ENCODE measurements around the gene GNG7.
"Not testable (repeated sequence)": the region's sequence is repeated elsewhere in the genome, so short reads cannot be mapped to it uniquely, and the experiment has no call there.

GNG7 gene

GRCh38 chr19:2544576-2545415 is 157.7 kb downstream of the GNG7 start:
- no peak for DNase-seq (ENCODE audit: extremely low spot score)
- ChIA-PET POLR2A (interaction anchor here (2.5 to 5.5 kb wide), 3 partner anchors 9 to 69 kb away, joined by 10 to 122 read pairs (median 27); partner anchors contain the start of gene GADD45B), CTCF (no interaction called here)
- no peak for TF ChIP-seq FOXA1 (IDR thresholded peaks at IDR 0.05)
- no peak for TF ChIP-seq NFRKB (IDR thresholded peaks at IDR 0.05)
- TF ChIP-seq SP1 (IDR thresholded peaks at IDR 0.05): no peak
- TF ChIP-seq ELF4 (IDR thresholded peaks at IDR 0.05): no peak
- TF ChIP-seq BHLHE40 (IDR thresholded peaks at IDR 0.05; ENCODE audit: borderline replicate concordance): no peak
- TF ChIP-seq FOXK2 (IDR thresholded peaks at IDR 0.05): no peak
- TF ChIP-seq FOXM1 (IDR thresholded peaks at IDR 0.05; ENCODE audit: borderline replicate concordance): no peak
- no peak for TF ChIP-seq SUZ12 (IDR thresholded peaks at IDR 0.05)
- TF ChIP-seq L3MBTL2 (conservative IDR thresholded peaks at IDR 0.05): no peak
- TF ChIP-seq HDGF (IDR thresholded peaks at IDR 0.05; ENCODE audit: borderline replicate concordance): no peak
- no peak for TF ChIP-seq CTBP1 (IDR thresholded peaks at IDR 0.05; ENCODE audit: borderline replicate concordance)
- TF ChIP-seq TARDBP (IDR thresholded peaks at IDR 0.05): no peak
- TF ChIP-seq PKNOX1 (IDR thresholded peaks at IDR 0.05): no peak
- no peak for TF ChIP-seq ARNT (IDR thresholded peaks at IDR 0.05)
- TF ChIP-seq ZNF384 (IDR thresholded peaks at IDR 0.05): no peak

DNA sequence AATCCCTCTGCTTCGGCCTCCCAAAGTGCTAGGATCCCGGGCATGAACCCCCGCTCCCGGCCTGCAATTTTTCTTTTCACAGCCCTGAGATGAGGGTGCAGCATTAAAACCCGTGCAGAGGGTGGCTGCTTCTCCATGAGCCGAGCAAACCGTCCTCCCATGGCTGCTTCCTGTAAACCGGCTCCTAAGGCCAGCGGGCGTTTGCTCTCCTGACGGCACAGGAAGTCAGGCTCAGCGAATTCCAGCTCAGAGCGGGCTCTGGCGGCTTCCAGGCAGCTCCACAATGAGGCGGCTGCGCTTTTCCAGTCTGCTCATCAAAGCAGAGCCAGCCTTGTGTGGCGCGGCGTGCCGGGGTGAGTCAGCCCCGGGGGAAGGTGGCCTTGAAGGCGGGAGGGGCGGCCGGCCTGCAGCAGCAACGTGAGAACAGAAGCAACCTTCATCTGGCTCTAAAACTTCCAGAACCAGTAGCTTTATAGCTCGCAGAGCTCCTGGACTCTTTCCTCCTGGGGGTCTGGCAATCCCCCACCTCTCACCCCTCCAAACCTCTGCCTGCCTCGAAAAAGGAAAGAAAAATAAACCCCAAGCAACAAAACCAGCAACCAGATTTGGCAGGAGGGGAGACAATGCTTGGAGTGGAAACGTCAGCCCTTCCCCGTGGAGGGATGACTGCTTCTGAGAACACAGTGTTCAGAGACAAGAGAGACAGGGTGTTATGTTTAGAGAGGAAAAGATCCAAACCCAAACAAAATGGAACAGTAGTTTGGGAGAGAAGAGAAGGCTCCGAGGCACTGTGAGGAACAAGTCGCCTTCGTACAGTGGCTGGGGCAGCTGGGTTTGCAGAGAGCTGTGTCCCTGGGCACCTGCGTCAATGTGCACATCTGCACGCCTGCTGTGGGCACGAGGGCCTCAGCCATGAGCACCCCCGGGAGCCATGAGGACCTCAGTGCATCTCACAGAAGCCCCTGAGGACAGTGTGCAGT is 158.7 kb downstream of the GNG7 start:
- CTCF ChIA-PET: interaction anchor here (0.6 to 1.2 kb wide), 3 partner anchors 35 to 470 kb away, joined by 3 to 5 read pairs (median 5); no protein-coding TSS in a partner anchor

DNA sequence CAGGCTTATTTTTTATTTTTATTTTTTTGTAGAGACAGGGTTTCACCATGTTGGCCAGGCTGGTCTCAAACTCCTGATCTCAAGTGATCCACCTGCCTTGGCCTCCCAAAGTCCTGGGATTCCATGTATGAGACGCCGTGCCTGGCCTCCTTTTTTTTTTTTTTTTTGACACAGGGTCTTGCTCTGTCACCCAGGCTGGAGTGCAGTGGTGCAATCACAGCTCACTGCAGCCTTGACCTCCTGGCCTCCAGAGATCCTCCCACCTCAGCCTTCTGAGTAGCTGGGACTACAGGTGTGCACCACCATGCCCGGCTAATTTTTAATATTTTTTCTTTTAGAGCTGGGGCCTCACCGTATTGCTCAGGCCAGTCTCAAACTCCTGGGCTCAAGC is 159.4 kb downstream of the GNG7 start:
- ChIA-PET POLR2A (interaction anchor here (1.0 to 5.5 kb wide), 7 partner anchors 10 to 66 kb away, joined by 3 to 122 read pairs (median 6); partner anchors contain the start of gene GADD45B), CTCF (interaction anchor here (0.6 to 1.2 kb wide), 3 partner anchors 36 to 470 kb away, joined by 3 to 5 read pairs (median 5); no protein-coding TSS in a partner anchor)
- not testable (repeated sequence) for DNase-seq (ENCODE audit: extremely low spot score)
- TF ChIP-seq ZNF384 (IDR thresholded peaks at IDR 0.05): peak; percentile 64; the same call in 1 of the 2 replicates

More for the DNA sequence above, 158.7 kb downstream of the GNG7 start:
- peak; percentile 76 for DNase-seq (ENCODE audit: extremely low spot score)
- POLR2A ChIA-PET: interaction anchor here (1.0 to 5.5 kb wide), 5 partner anchors 10 to 67 kb away, joined by 3 to 122 read pairs (median 6); partner anchors contain the start of gene GADD45B
- TF ChIP-seq HDGF (IDR thresholded peaks at IDR 0.05; ENCODE audit: borderline replicate concordance): no peak
- no peak for TF ChIP-seq TARDBP (IDR thresholded peaks at IDR 0.05)
- TF ChIP-seq ARNT (IDR thresholded peaks at IDR 0.05): no peak
- TF ChIP-seq LEF1 (IDR thresholded peaks at IDR 0.05; ENCODE audit: borderline replicate concordance): no peak
- no peak for TF ChIP-seq ELF4 (IDR thresholded peaks at IDR 0.05)
- no peak for TF ChIP-seq NFRKB (IDR thresholded peaks at IDR 0.05)
- TF ChIP-seq BHLHE40 (IDR thresholded peaks at IDR 0.05; ENCODE audit: borderline replicate concordance): no peak
- TF ChIP-seq PKNOX1 (IDR thresholded peaks at IDR 0.05): no peak
- TF ChIP-seq FOXK2 (IDR thresholded peaks at IDR 0.05): no peak
- TF ChIP-seq SP1 (IDR thresholded peaks at IDR 0.05): no peak
- no peak for TF ChIP-seq ZNF384 (IDR thresholded peaks at IDR 0.05)
- no peak for TF ChIP-seq FOXM1 (IDR thresholded peaks at IDR 0.05; ENCODE audit: borderline replicate concordance)
- no peak for TF ChIP-seq CTBP1 (IDR thresholded peaks at IDR 0.05; ENCODE audit: borderline replicate concordance)
- TF ChIP-seq FOXA1 (IDR thresholded peaks at IDR 0.05): no peak
- TF ChIP-seq L3MBTL2 (conservative IDR thresholded peaks at IDR 0.05): no peak; the same call in none of the 2 replicates
- TF ChIP-seq SUZ12 (IDR thresholded peaks at IDR 0.05): no peak

DNA sequence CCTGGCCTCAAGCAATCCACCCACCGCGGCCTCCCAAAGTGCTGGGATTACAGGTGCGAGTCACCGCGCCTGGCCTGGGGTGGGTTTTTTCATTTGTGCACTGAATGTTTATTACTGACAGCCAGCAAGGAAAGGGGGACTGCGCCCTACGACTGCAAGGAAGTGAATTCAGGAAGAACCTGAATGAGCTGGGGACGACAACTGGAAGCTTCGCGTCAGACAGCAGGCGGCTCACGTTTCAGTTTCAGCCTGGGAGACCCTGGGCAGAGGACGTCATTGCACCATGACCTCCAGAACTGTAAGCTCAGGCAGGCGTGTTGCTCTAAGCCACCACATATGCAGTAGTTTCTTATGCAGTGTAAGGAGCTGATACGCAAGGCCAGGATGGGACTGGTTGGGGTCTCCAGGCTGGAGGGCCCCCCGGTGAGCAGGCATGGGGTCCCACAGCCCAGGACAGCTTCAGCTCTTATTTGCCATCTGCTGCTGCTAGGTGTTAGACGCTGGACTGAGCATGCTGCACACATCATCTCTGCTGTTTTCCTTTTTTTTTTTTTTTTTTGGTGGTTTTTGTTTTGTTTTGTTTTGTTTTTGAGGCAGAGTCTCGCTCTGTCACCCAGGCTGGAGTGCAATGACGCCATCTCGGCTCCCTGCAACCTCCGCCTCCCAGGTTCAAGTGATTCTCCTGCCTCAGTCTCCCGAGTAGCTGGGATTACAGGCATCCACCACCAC is 160.0 kb downstream of the GNG7 start:
- no peak for DNase-seq (ENCODE audit: extremely low spot score)
- ChIA-PET POLR2A (interaction anchor here (1.1 to 5.5 kb wide), 5 partner anchors 11 to 66 kb away, joined by 3 to 122 read pairs (median 7); partner anchors contain the start of gene GADD45B), CTCF (interaction anchor here (0.8 kb wide), 1 partner anchor 471 kb away, joined by 3 read pairs; no protein-coding TSS in a partner anchor)
- no peak for TF ChIP-seq L3MBTL2 (conservative IDR thresholded peaks at IDR 0.05)
- TF ChIP-seq ARNT (IDR thresholded peaks at IDR 0.05): no peak
- no peak for TF ChIP-seq HDGF (IDR thresholded peaks at IDR 0.05; ENCODE audit: borderline replicate concordance)
- no peak for TF ChIP-seq FOXM1 (IDR thresholded peaks at IDR 0.05; ENCODE audit: borderline replicate concordance)
- TF ChIP-seq TARDBP (IDR thresholded peaks at IDR 0.05): no peak
- TF ChIP-seq ELF4 (IDR thresholded peaks at IDR 0.05): no peak
- no peak for TF ChIP-seq CTBP1 (IDR thresholded peaks at IDR 0.05; ENCODE audit: borderline replicate concordance)
- no peak for TF ChIP-seq FOXK2 (IDR thresholded peaks at IDR 0.05)
- no peak for TF ChIP-seq ZNF384 (IDR thresholded peaks at IDR 0.05)
- no peak for TF ChIP-seq SP1 (IDR thresholded peaks at IDR 0.05)
- TF ChIP-seq PKNOX1 (IDR thresholded peaks at IDR 0.05): no peak
- no peak for TF ChIP-seq FOXA1 (IDR thresholded peaks at IDR 0.05)
- TF ChIP-seq BHLHE40 (IDR thresholded peaks at IDR 0.05; ENCODE audit: borderline replicate concordance): no peak
- no peak for TF ChIP-seq SUZ12 (IDR thresholded peaks at IDR 0.05)
- no peak for TF ChIP-seq LEF1 (IDR thresholded peaks at IDR 0.05; ENCODE audit: borderline replicate concordance)
- no peak for TF ChIP-seq NFRKB (IDR thresholded peaks at IDR 0.05)
